Activated CD8-positive, alpha-beta memory T cell treated with anti-CD3 and anti-CD28 coated beads, Interleukin-2, amount 50 U/mL, for 1 hour (primary cell): Measurements from ENCODE around the gene UQCRC1.

Experiments
- DNase-seq: peaks from one replicate; pipeline ENCODE4 v3.0.0-alpha.2; 2020; ENCODE audit errors: extremely low read depth

Gene UQCRC1

GRCh38 chr3:48572517-48572916, 36.9 kb downstream of the UQCRC1 start:
- no peak for DNase-seq

GRCh38 chr3:48571938-48572337, 37.5 kb downstream of the UQCRC1 start:
- no peak for DNase-seq

GRCh38 chr3:48569808-48570450, 39.5 kb downstream of the UQCRC1 start:
- no peak for DNase-seq

- DNase-seq, result no peak
Observed at GRCh38 chr3:48569400-48569799, 40.0 kb downstream of the UQCRC1 start.

- no peak for DNase-seq
Observed at GRCh38 chr3:48568476-48568875, 41.0 kb downstream of the UQCRC1 start.

GRCh38 chr3:48567500-48567899, 41.9 kb downstream of the UQCRC1 start:
- no peak for DNase-seq

- DNase-seq, result no peak
Observed at GRCh38 chr3:48567090-48567489, 42.4 kb downstream of the UQCRC1 start.

GRCh38 chr3:48566401-48566760, 43.1 kb downstream of the UQCRC1 start:
- DNase-seq, result no peak

- DNase-seq, result no peak
Observed at GRCh38 chr3:48565591-48566400, 43.6 kb downstream of the UQCRC1 start.

- no peak for DNase-seq
Observed at GRCh38 chr3:48565186-48565585, 44.3 kb downstream of the UQCRC1 start.

GRCh38 chr3:48564667-48565066, 44.8 kb downstream of the UQCRC1 start:
- no peak for DNase-seq

GRCh38 chr3:48564022-48564421, 45.4 kb downstream of the UQCRC1 start:
- no peak for DNase-seq

GRCh38 chr3:48563382-48563918, 46.0 kb downstream of the UQCRC1 start, which contains the start of gene UCN2:
Gene UCN2, minus strand, starts transcription at chr3:48563781. Its CDS starts 657 bp downstream, at chr3:48563124.
- no peak for DNase-seq

GRCh38 chr3:48562367-48563095, 46.9 kb downstream of the UQCRC1 start:
- no peak for DNase-seq

GRCh38 chr3:48561045-48561736, 48.3 kb downstream of the UQCRC1 start:
- no peak for DNase-seq

GRCh38 chr3:48560648-48561018, 48.8 kb downstream of the UQCRC1 start:
- no peak for DNase-seq

GRCh38 chr3:48558493-48559134, 50.8 kb downstream of the UQCRC1 start:
- no peak for DNase-seq

GRCh38 chr3:48556796-48557626, 52.4 kb downstream of the UQCRC1 start, which contains the start of gene PFKFB4:
Gene PFKFB4, minus strand, starts transcription at chr3:48556803. Its CDS starts 26 bp downstream, at chr3:48556777.
- peak; percentile 99 for DNase-seq

GRCh38 chr3:48555949-48556795, 53.3 kb downstream of the UQCRC1 start:
- no peak for DNase-seq
